BE2C (cell line): ENCODE data around the gene UBL3.

Source experiments
- DNase-seq: peaks from one replicate; pipeline ENCODE4 v3.0.0-alpha.2; 2020
- H3K27me3 ChIP-seq: fragments of 250-450 bp; sonication (Bioruptor Pico); 2 replicates; pipeline ENCODE4 v1.5.1; 2020; ENCODE audit warnings: mild to moderate bottlenecking
- H3K36me3 ChIP-seq: fragments of 250-450 bp; sonication (Bioruptor Pico); 2 replicates; pipeline ENCODE4 v1.5.1; 2020; ENCODE audit warnings: mild to moderate bottlenecking
- H3K4me1 ChIP-seq: fragments of 250-450 bp; sonication (Bioruptor Pico); 2 replicates; pipeline ENCODE4 v1.5.1; 2020
- H3K4me3 ChIP-seq: 2 replicates; pipeline ENCODE4 v1.5.1; 2011; ENCODE audit warnings: low read depth, low read length
- H3K9me3 ChIP-seq: fragments of 250-450 bp; sonication (Bioruptor Pico); 2 replicates; pipeline ENCODE4 v1.5.1; 2020
- CTCF ChIP-seq: IDR thresholded peaks from 2 replicates; pipeline ENCODE4 v1.5.1; 2012; ENCODE audit warnings: mild to moderate bottlenecking, low read depth, low read length

UBL3 gene

GRCh38 chr13:29803221-29803620 is 47.2 kb downstream of the UBL3 start:
- no peaks in the 10 kb centered on the region for H3K9me3 ChIP-seq
- no peak for DNase-seq
- H3K36me3 ChIP-seq: no peaks in the 10 kb centered on the region
- H3K4me1 ChIP-seq: peaks cover 5% of the 10 kb centered on the region
- no peak for TF ChIP-seq CTCF
- H3K4me3 ChIP-seq: no peak overlapping the region
- no peaks in the 10 kb centered on the region for H3K27me3 ChIP-seq

- Histone ChIP-seq H3K4me1 (peaks cover 5% of the 10 kb centered on the region), H3K9me3 (no peaks in the 10 kb centered on the region), H3K36me3 (no peaks in the 10 kb centered on the region), H3K4me3 (no peak overlapping the region), H3K27me3 (no peaks in the 10 kb centered on the region)
- no peak for DNase-seq
- no peak for TF ChIP-seq CTCF
Observed at GRCh38 chr13:29802621-29803020, 47.8 kb downstream of the UBL3 start.

GRCh38 chr13:29801737-29802305 is 48.6 kb downstream of the UBL3 start:
- Histone ChIP-seq H3K4me1 (no peaks in the 10 kb centered on the region; the same call in 1 of the 2 replicates), H3K27me3 (no peaks in the 10 kb centered on the region), H3K4me3 (no peak overlapping the region), H3K36me3 (no peaks in the 10 kb centered on the region), H3K9me3 (no peaks in the 10 kb centered on the region)
- DNase-seq: no peak
- TF ChIP-seq CTCF: no peak

- Histone ChIP-seq H3K9me3 (no peaks in the 10 kb centered on the region), H3K27me3 (no peaks in the 10 kb centered on the region), H3K4me1 (no peaks in the 10 kb centered on the region; the same call in 1 of the 2 replicates), H3K36me3 (no peaks in the 10 kb centered on the region), H3K4me3 (no peak overlapping the region)
- DNase-seq: no peak
- no peak for TF ChIP-seq CTCF
Observed at GRCh38 chr13:29801102-29801501, 49.3 kb downstream of the UBL3 start.

GRCh38 chr13:29800687-29801086 is 49.7 kb downstream of the UBL3 start:
- no peak for TF ChIP-seq CTCF
- no peak overlapping the region for H3K4me3 ChIP-seq
- no peaks in the 10 kb centered on the region for H3K9me3 ChIP-seq

GRCh38 chr13:29799041-29799440 is 51.4 kb downstream of the UBL3 start:
- no peak overlapping the region for H3K4me3 ChIP-seq
- H3K4me1 ChIP-seq: no peaks in the 10 kb centered on the region; the same call in 1 of the 2 replicates
- H3K9me3 ChIP-seq: no peaks in the 10 kb centered on the region
- H3K27me3 ChIP-seq: no peaks in the 10 kb centered on the region
- TF ChIP-seq CTCF: no peak
- DNase-seq: no peak
- no peaks in the 10 kb centered on the region for H3K36me3 ChIP-seq

More at GRCh38 chr13:29800687-29801086, 49.7 kb downstream of the UBL3 start:
- DNase-seq: no peak
- H3K36me3 ChIP-seq: no peaks in the 10 kb centered on the region
- H3K4me1 ChIP-seq: no peaks in the 10 kb centered on the region
- no peaks in the 10 kb centered on the region for H3K27me3 ChIP-seq
